AG09319 (cell line): ENCODE data around the gene PER3.

Experiments used
- DNase-seq: peaks from one replicate; pipeline ENCODE4 v3.0.0-alpha.2; 2010; ENCODE audit warnings: low read depth; ENCODE audit errors: extremely low read depth
- TF ChIP-seq, protein P1 (sequence below): IDR thresholded peaks from 2 replicates; pipeline ENCODE4 v1.5.1; 2011; ENCODE audit warnings: low read depth, mild to moderate bottlenecking, inconsistent platforms, low read length, moderate library complexity

Gene PER3

DNA sequence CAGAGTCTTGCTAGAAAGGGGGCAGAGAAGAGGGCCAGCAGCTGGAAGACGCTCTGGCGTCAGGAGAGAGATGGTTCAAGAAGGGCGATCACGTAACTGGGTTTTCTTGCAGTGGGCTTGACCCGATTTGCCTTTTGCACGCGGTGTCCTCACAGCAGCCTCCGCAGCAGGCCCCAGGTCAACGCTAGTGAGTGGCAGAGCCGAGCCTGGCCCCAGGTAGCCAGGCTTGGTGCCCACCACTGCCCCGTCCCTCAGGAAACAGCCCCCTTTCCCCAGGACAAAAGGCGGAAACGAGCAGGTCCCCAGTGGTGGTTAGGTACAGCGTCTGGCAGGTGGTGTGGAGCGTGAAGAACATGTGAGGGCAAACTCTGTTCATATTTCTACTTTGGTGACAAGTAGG is 77.4 kb downstream of the PER3 start:
- TF ChIP-seq, protein P1, sequence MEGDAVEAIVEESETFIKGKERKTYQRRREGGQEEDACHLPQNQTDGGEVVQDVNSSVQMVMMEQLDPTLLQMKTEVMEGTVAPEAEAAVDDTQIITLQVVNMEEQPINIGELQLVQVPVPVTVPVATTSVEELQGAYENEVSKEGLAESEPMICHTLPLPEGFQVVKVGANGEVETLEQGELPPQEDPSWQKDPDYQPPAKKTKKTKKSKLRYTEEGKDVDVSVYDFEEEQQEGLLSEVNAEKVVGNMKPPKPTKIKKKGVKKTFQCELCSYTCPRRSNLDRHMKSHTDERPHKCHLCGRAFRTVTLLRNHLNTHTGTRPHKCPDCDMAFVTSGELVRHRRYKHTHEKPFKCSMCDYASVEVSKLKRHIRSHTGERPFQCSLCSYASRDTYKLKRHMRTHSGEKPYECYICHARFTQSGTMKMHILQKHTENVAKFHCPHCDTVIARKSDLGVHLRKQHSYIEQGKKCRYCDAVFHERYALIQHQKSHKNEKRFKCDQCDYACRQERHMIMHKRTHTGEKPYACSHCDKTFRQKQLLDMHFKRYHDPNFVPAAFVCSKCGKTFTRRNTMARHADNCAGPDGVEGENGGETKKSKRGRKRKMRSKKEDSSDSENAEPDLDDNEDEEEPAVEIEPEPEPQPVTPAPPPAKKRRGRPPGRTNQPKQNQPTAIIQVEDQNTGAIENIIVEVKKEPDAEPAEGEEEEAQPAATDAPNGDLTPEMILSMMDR, result no peak
- DNase-seq, result no peak

DNA sequence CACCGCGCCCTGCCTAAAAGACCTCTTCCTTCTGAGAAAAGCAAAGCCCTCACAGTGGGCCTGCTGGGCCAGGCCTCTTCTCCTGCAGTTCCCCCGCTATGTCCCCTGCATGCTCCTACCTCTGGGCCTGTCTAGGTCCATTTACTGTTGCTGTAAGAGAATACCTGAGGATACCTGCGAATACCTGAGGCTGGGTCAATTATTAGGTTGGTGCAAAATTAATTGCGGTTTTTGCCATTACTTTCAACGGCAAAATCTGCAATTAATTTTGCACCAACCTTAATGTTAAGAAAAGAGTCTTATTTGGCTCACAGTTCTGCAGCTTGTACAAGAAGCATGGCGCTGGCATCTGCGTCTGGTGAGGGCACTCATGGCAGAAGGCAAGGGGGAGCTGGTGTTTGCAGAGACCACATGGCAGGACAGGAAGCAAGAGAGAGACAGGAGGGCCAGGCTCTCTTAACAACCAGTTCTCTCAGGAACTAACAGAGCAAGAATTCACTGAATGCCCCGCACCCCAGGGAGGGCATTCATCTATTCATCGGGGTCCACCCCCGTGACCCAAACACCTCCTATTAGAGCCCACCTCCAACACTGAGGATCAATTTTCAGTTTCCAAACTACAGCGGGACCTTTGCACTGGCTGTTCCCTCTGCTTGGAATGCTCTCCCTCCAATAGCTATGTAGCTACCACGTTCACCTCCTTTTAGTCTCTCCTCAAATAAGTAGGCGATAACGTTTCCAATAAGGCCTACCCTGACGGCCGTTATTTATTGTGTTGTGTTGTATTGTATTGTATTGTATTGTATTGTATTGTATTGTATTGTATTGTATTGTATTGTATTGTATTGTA is 78.3 kb downstream of the PER3 start:
- DNase-seq, result no peak
- TF ChIP-seq, protein P1, result no peak

DNA sequence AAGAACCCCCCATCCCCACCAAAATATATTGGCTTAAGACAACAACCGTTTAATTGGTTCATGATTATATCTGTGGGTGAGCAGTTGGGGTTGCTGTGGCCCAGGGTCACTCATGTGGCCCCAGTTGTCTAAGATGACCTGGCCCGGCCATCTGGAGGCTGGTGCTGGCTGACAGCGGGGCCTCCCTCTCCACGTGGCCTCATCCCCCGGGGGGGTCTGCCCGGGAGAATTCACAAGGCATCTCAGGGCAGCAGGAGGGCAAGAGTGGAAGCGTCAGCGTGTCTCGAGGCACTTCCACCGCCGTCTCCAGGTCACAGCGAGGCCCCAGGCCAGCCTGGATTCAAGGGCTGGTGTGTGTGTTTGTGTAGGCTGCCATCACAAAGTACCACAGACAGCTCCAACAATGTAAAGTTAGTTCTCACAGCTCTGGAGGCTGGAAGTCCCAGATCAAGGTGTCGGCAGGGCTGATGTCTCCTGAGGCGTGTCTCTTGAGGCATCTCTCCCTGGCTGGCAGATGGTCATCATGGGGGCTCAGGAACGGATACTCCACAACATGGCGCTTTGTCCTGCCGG is 79.8 kb downstream of the PER3 start:
- TF ChIP-seq, protein P1, result no peak
- DNase-seq, result no peak

DNA sequence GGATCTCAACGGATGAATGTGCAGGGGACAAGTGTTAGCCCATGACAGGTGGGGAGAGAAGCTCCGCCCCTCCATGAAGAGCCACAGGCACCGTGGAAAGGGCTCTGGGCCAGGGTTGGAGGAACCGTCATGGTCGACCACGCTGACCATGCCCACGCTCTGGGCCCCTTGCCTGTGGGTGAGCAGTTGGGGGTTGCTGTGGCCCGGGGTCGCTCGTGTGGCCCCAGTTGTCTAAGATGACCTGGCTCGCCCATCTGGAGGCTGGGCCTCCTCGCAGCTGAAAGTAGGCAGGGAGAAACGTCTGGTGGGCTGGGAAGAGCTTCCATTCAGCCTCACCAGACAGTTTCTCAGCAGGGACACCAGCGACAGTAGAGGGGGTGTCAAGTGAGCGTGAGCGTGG is 81.9 kb downstream of the PER3 start:
- DNase-seq, result no peak
- TF ChIP-seq, protein P1, result no peak

DNA sequence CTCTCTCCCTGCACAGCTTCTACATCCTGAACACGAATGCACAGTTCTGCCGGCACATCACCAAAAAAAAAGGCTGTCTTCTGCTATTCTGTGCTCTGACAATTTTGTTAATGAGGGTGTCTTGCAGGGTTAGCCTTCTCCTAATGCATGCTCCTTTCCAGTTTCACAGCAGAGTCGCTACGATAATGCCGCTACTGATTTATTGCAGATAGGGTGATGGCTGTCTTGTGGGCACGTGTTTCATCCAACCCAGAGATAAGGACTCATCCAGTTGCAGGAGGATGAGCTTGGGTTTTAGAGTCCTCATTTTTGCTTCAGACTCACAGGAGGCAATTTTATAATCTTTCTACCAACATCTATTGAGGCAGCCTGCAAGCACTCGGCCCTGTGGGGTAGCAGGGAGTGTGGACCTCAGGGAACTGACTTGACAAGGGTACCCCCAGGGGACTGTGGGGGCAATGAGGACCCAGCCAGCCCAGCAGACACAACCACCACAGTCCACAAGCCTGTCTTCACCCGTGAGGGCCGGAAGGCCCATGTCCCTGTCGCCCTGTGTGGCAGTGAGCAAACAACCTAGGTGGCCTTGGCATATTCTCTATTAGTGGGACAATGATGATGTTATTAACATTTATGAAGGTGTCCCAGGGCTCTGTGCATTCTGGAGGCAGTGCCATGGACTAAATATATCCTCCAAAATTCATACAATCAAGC is 84.1 kb downstream of the PER3 start:
- TF ChIP-seq, protein P1, result no peak
- DNase-seq, result no peak

DNA sequence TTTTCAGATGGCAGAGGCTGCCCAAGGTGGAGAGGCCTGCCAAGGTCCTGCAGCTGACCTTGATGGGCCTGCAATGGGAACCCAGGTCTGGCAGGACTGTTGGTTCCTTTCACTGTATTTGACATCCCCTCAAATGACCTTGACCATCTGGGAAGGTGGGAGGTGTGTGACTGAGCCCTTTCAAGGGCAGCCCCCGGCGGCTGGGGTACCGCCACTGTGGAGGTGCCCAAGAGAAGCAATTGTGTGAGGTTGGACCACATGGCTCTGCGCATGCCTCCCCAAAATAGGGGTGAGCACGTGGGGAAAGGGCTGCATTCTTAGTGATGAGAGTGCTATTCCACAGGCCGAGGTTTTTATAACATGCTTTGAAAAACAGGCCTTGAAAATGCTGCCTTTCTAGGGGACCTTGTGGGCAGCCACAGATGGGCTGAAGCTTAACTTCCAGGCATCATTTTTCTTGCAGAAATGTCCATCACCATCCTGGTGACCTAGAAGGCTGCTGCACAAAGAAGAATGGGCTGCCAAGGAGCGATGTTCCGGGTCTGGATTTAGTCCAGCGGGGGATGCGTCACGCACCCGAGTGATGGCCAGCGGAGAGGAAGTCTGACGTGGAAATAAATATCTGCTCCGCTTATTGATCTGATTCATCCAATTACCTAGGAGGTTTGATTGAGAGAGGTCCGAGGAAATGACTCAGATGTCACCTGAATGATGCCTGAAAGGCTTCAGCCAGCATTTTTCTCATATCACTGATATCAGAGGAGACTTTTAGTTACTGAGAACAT is 85.2 kb downstream of the PER3 start:
- TF ChIP-seq, protein P1, result no peak
- DNase-seq, result no peak

DNA sequence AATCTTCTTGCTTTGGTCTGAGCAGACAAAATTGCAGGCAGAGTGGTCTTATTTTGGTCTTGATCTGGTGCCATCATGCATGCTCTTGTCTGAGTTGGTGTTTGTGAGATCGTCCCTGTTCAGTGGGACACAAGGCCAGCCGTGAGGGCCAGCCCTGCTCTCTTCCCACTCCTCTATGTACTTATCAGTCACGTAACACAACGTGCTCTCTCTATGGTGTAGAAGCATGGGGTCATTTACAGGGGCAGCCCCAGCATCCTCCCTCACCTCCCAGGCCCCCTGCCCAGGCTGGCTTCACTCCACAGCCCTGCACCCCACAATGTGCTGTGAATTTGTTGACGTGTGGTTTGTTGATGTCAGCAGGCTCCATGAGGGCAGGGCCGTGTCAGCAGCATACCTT is 87.0 kb downstream of the PER3 start:
- TF ChIP-seq, protein P1, result no peak
- no peak for DNase-seq
